ENCODE measurements around the gene AOAH.

AOAH gene

GRCh38 chr7:36712015-36712414, 12.3 kb downstream of the AOAH start:
- H4K20me1 ChIP-seq (ENCODE audit: insufficient read depth, low read length): no peaks in the 10 kb centered on the region
- H3K9me3 ChIP-seq (replicated peaks; ENCODE audit: insufficient read depth, low read length): no peaks in the 10 kb centered on the region
- no peak overlapping the region for H3K27ac ChIP-seq (ENCODE audit: low read length)
- no peak overlapping the region for H3K9ac ChIP-seq (ENCODE audit: low read length)
- no peak for DNase-seq
- no peaks in the 10 kb centered on the region for H3K9me2 ChIP-seq (replicated peaks; ENCODE audit: insufficient read depth, low read length)
- no peak overlapping the region for H3K4me3 ChIP-seq (ENCODE audit: low read length)
- no peaks in the 10 kb centered on the region for H3K79me2 ChIP-seq (ENCODE audit: low read length)
- no peaks in the 10 kb centered on the region for H3K4me1 ChIP-seq (ENCODE audit: low read length)
- no peaks in the 10 kb centered on the region for H3K27me3 ChIP-seq (replicated peaks; ENCODE audit: insufficient read depth, low read length)
- H2AFZ ChIP-seq (ENCODE audit: low read length): no peak overlapping the region
- no peak for TF ChIP-seq EZH2phosphoT487 (IDR thresholded peaks at IDR 0.05; ENCODE audit: low read length)
- no peak for TF ChIP-seq CTCF (IDR thresholded peaks at IDR 0.05; ENCODE audit: low read length)
- no peak for TF ChIP-seq EZH2 (optimal IDR thresholded peaks at IDR 0.05; ENCODE audit: low read depth, low read length)
- no peaks in the 10 kb centered on the region for H3K36me3 ChIP-seq (replicated peaks; ENCODE audit: insufficient read depth, low read length)
- no peaks in the 10 kb centered on the region for H3F3A ChIP-seq (ENCODE audit: insufficient read depth, low read length)
- no peak overlapping the region for H3K4me2 ChIP-seq (ENCODE audit: low read depth, low read length)

DNA sequence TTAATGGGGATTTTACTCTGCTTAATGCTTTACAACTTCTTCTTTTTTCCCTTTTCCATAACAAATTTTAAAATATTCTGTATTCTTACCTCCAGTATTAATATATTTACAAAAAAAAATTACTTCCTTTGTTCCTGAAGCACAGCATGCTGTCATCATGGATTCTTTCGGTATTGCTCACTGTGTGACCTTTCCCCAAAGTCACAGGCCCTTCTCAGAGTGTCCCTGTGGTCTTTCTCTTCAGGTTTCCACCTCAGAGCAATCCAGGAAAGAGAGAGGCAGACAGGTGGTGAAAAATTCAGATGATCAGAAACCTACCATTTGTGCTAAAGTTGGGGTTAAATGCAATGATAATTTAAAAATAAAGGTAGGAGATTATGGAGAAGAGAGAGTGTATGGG, 13.0 kb downstream of the AOAH start:
- no peaks in the 10 kb centered on the region for H3K27me3 ChIP-seq (replicated peaks; ENCODE audit: insufficient read depth, low read length)
- H4K20me1 ChIP-seq (ENCODE audit: insufficient read depth, low read length): no peaks in the 10 kb centered on the region
- no peaks in the 10 kb centered on the region for H3K9me3 ChIP-seq (replicated peaks; ENCODE audit: insufficient read depth, low read length)
- no peaks in the 10 kb centered on the region for H3K36me3 ChIP-seq (replicated peaks; ENCODE audit: insufficient read depth, low read length)
- no peak for DNase-seq
- no peak overlapping the region for H3K9ac ChIP-seq (ENCODE audit: low read length)
- H3K4me3 ChIP-seq (ENCODE audit: low read length): no peak overlapping the region
- no peaks in the 10 kb centered on the region for H3K4me1 ChIP-seq (ENCODE audit: low read length)
- no peak for TF ChIP-seq EZH2phosphoT487 (IDR thresholded peaks at IDR 0.05; ENCODE audit: low read length)
- no peak for TF ChIP-seq EZH2 (optimal IDR thresholded peaks at IDR 0.05; ENCODE audit: low read depth, low read length)
- TF ChIP-seq CTCF (IDR thresholded peaks at IDR 0.05; ENCODE audit: low read length): no peak
- H3K4me2 ChIP-seq (ENCODE audit: low read depth, low read length): no peak overlapping the region
- no peaks in the 10 kb centered on the region for H3K79me2 ChIP-seq (ENCODE audit: low read length)
- no peak overlapping the region for H2AFZ ChIP-seq (ENCODE audit: low read length)
- no peaks in the 10 kb centered on the region for H3F3A ChIP-seq (ENCODE audit: insufficient read depth, low read length)
- no peaks in the 10 kb centered on the region for H3K9me2 ChIP-seq (replicated peaks; ENCODE audit: insufficient read depth, low read length)
- H3K27ac ChIP-seq (ENCODE audit: low read length): no peak overlapping the region

DNA sequence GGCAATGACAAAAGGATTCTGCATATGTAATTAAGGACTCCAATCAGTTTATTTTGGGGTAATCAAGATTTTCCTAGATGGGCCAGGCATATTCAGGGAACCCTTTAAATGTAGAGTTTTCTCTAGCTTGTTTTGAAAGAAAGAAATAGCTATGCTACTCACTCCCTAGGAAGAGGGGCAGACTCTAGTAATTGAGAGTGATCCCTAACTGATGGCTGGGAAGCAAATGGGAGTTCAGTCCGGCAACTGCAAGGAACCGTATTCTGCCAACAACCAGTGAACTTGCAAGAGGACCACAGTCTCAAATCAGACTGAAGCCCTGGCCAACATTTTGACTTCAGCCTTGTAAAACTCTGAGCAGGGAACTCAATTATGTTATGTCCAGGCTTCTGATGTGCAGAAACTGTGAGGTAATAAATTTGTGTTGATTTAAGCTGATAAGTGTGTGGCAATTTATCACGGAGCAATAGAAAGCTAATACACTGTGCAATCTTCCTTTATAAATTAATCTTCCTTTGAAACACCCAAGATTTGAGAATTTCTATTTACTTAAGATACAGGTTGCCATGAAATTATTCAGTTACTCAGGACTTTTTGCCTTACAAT, 14.0 kb downstream of the AOAH start:
- no peaks in the 10 kb centered on the region for H3K79me2 ChIP-seq (ENCODE audit: low read length)
- no peaks in the 10 kb centered on the region for H3K36me3 ChIP-seq (replicated peaks; ENCODE audit: insufficient read depth, low read length)
- TF ChIP-seq EZH2phosphoT487 (IDR thresholded peaks at IDR 0.05; ENCODE audit: low read length): no peak
- TF ChIP-seq EZH2 (optimal IDR thresholded peaks at IDR 0.05; ENCODE audit: low read depth, low read length): no peak
- TF ChIP-seq CTCF (IDR thresholded peaks at IDR 0.05; ENCODE audit: low read length): no peak
- no peak for DNase-seq
- H3K9me3 ChIP-seq (replicated peaks; ENCODE audit: insufficient read depth, low read length): no peaks in the 10 kb centered on the region
- no peak overlapping the region for H3K4me3 ChIP-seq (ENCODE audit: low read length)
- no peaks in the 10 kb centered on the region for H3F3A ChIP-seq (ENCODE audit: insufficient read depth, low read length)
- no peak overlapping the region for H3K9ac ChIP-seq (ENCODE audit: low read length)
- H3K27ac ChIP-seq (ENCODE audit: low read length): no peak overlapping the region
- H3K27me3 ChIP-seq (replicated peaks; ENCODE audit: insufficient read depth, low read length): no peaks in the 10 kb centered on the region
- no peaks in the 10 kb centered on the region for H4K20me1 ChIP-seq (ENCODE audit: insufficient read depth, low read length)
- H3K9me2 ChIP-seq (replicated peaks; ENCODE audit: insufficient read depth, low read length): no peaks in the 10 kb centered on the region
- no peak overlapping the region for H3K4me2 ChIP-seq (ENCODE audit: low read depth, low read length)
- H3K4me1 ChIP-seq (ENCODE audit: low read length): no peaks in the 10 kb centered on the region
- H2AFZ ChIP-seq (ENCODE audit: low read length): no peak overlapping the region
